Measurements from ENCODE around the gene HELQ. TPM values are rescaled to one million over a fixed set of nuclear protein-coding genes. Genes with fewer than 3 reads are reported as not detected.

Gene HELQ
- total and polyA plus RNA-seq, 9 of the 15 experiments (the other 6 are each of a cell fraction or from before 2014, with no cell fraction given) = 3.5 to 15.2 (median 11.9) TPM

GRCh38 chr4:83455281-83456183, at the start of gene HELQ, which contains the start of gene MRPS18C (continued):
- TF ChIP-seq, protein P1, sequence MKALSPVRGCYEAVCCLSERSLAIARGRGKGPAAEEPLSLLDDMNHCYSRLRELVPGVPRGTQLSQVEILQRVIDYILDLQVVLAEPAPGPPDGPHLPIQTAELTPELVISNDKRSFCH (CRISPR knock-in tag; IDR thresholded peaks at IDR 0.05) = no peak
- TF ChIP-seq, protein P1 (tag; IDR thresholded peaks at IDR 0.05) = peak; percentile 82; the same call in 1 of the 2 replicates
- TF ChIP-seq HINFP (tag; conservative IDR thresholded peaks at IDR 0.05; ENCODE audit: low read depth) (no peak), ZNF232 (CRISPR knock-in tag; IDR thresholded peaks at IDR 0.05) (no peak), TEAD1 (CRISPR knock-in tag; IDR thresholded peaks at IDR 0.05) (peak in 1 of 2 experiments; percentile 86; a peak in 2 of 4 replicates), AFF1 (IDR thresholded peaks at IDR 0.05; ENCODE audit: low read depth in 1 of 2, partially characterized antibody in 2 of 2) (peak in 1 of 2 experiments; percentile 77), CBFB (CRISPR knock-in tag; IDR thresholded peaks at IDR 0.05) (peak; percentile 18; the same call in 1 of the 2 replicates), ESRRB (CRISPR knock-in tag; IDR thresholded peaks at IDR 0.05; ENCODE audit: borderline replicate concordance) (0 out of 2 replicates have a peak, but pooled peaks have one; percentile 49), MBD2 (IDR thresholded peaks at IDR 0.05; ENCODE audit: borderline replicate concordance, low read depth) (peak; percentile 76; the same call in 1 of the 2 replicates), SAP30 (IDR thresholded peaks at IDR 0.05; ENCODE audit: borderline replicate concordance, insufficient read depth, low read depth, low read length, poor library complexity, severe bottlenecking) (peak; percentile 56), GTF2E2 (tag; IDR thresholded peaks at IDR 0.05) (peak; percentile 77; the same call in 1 of the 2 replicates), RBM34 (IDR thresholded peaks at IDR 0.05; ENCODE audit: borderline replicate concordance, insufficient read depth, low read length) (no peak), FIP1L1 (IDR thresholded peaks at IDR 0.05; ENCODE audit: low read depth, low read length, poor library complexity, severe bottlenecking) (no peak), EWSR1 (IDR thresholded peaks at IDR 0.05; ENCODE audit: borderline replicate concordance, low read depth, partially characterized antibody) (no peak), ZNF76 (CRISPR knock-in tag; IDR thresholded peaks at IDR 0.05; ENCODE audit: borderline replicate concordance) (no peak), ZNF586 (CRISPR knock-in tag; conservative IDR thresholded peaks at IDR 0.05) (no peak), SMAD2 (IDR thresholded peaks at IDR 0.05; ENCODE audit: low read depth, low read length) (no peak)
- TF ChIP-seq, protein P2, sequence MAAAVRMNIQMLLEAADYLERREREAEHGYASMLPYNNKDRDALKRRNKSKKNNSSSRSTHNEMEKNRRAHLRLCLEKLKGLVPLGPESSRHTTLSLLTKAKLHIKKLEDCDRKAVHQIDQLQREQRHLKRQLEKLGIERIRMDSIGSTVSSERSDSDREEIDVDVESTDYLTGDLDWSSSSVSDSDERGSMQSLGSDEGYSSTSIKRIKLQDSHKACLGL (CRISPR knock-in tag; IDR thresholded peaks at IDR 0.05; ENCODE audit: borderline replicate concordance, poor library complexity, severe bottlenecking) = no peak

All from K562 (cell line).